Measurements from ENCODE around the gene IGF1.

DNA sequence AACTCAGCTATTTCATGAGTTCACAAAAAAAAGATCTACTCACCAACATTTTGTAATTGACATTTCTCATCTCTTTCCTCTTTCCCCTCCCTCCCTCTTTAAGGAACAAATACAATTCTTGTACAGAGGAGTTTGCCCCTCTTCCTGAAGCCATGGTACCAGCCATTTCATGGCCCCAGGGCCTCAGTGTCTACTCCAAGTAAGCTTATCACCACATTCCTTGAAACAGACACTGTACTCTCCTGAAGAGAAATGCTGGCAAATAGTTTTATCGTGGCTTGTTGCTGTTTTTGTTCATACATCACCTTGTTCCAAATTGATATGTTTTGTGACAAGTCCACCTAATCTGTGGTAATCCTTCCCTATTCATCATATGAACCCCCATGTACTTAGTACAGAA is 29.7 kb upstream of the IGF1 start:
- TF ChIP-seq, protein P1, sequence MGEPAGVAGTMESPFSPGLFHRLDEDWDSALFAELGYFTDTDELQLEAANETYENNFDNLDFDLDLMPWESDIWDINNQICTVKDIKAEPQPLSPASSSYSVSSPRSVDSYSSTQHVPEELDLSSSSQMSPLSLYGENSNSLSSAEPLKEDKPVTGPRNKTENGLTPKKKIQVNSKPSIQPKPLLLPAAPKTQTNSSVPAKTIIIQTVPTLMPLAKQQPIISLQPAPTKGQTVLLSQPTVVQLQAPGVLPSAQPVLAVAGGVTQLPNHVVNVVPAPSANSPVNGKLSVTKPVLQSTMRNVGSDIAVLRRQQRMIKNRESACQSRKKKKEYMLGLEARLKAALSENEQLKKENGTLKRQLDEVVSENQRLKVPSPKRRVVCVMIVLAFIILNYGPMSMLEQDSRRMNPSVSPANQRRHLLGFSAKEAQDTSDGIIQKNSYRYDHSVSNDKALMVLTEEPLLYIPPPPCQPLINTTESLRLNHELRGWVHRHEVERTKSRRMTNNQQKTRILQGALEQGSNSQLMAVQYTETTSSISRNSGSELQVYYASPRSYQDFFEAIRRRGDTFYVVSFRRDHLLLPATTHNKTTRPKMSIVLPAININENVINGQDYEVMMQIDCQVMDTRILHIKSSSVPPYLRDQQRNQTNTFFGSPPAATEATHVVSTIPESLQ (CRISPR knock-in tag; IDR thresholded peaks at IDR 0.05), result no peak
- TF ChIP-seq, protein P2, sequence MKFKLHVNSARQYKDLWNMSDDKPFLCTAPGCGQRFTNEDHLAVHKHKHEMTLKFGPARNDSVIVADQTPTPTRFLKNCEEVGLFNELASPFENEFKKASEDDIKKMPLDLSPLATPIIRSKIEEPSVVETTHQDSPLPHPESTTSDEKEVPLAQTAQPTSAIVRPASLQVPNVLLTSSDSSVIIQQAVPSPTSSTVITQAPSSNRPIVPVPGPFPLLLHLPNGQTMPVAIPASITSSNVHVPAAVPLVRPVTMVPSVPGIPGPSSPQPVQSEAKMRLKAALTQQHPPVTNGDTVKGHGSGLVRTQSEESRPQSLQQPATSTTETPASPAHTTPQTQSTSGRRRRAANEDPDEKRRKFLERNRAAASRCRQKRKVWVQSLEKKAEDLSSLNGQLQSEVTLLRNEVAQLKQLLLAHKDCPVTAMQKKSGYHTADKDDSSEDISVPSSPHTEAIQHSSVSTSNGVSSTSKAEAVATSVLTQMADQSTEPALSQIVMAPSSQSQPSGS (CRISPR knock-in tag; IDR thresholded peaks at IDR 0.05), result no peak
- no peak for TF ChIP-seq EP400 (IDR thresholded peaks at IDR 0.05)
- TF ChIP-seq MAFK (IDR thresholded peaks at IDR 0.05; ENCODE audit: low read length), result no peak
- TF ChIP-seq, protein P3, sequence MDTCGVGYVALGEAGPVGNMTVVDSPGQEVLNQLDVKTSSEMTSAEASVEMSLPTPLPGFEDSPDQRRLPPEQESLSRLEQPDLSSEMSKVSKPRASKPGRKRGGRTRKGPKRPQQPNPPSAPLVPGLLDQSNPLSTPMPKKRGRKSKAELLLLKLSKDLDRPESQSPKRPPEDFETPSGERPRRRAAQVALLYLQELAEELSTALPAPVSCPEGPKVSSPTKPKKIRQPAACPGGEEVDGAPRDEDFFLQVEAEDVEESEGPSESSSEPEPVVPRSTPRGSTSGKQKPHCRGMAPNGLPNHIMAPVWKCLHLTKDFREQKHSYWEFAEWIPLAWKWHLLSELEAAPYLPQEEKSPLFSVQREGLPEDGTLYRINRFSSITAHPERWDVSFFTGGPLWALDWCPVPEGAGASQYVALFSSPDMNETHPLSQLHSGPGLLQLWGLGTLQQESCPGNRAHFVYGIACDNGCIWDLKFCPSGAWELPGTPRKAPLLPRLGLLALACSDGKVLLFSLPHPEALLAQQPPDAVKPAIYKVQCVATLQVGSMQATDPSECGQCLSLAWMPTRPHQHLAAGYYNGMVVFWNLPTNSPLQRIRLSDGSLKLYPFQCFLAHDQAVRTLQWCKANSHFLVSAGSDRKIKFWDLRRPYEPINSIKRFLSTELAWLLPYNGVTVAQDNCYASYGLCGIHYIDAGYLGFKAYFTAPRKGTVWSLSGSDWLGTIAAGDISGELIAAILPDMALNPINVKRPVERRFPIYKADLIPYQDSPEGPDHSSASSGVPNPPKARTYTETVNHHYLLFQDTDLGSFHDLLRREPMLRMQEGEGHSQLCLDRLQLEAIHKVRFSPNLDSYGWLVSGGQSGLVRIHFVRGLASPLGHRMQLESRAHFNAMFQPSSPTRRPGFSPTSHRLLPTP (IDR thresholded peaks at IDR 0.05; ENCODE audit: borderline replicate concordance, extremely low read depth, insufficient read length), result no peak
- TF ChIP-seq, protein P4, sequence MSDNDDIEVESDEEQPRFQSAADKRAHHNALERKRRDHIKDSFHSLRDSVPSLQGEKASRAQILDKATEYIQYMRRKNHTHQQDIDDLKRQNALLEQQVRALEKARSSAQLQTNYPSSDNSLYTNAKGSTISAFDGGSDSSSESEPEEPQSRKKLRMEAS (CRISPR knock-in tag; IDR thresholded peaks at IDR 0.05), result no peak
- TF ChIP-seq SRSF3 (IDR thresholded peaks at IDR 0.05; ENCODE audit: insufficient read depth, low read length), result no peak
- TF ChIP-seq EGR1 (conservative IDR thresholded peaks at IDR 0.05), result no peak

All from K562 (cell line).